ENCODE data around the gene GATD1.

DNA sequence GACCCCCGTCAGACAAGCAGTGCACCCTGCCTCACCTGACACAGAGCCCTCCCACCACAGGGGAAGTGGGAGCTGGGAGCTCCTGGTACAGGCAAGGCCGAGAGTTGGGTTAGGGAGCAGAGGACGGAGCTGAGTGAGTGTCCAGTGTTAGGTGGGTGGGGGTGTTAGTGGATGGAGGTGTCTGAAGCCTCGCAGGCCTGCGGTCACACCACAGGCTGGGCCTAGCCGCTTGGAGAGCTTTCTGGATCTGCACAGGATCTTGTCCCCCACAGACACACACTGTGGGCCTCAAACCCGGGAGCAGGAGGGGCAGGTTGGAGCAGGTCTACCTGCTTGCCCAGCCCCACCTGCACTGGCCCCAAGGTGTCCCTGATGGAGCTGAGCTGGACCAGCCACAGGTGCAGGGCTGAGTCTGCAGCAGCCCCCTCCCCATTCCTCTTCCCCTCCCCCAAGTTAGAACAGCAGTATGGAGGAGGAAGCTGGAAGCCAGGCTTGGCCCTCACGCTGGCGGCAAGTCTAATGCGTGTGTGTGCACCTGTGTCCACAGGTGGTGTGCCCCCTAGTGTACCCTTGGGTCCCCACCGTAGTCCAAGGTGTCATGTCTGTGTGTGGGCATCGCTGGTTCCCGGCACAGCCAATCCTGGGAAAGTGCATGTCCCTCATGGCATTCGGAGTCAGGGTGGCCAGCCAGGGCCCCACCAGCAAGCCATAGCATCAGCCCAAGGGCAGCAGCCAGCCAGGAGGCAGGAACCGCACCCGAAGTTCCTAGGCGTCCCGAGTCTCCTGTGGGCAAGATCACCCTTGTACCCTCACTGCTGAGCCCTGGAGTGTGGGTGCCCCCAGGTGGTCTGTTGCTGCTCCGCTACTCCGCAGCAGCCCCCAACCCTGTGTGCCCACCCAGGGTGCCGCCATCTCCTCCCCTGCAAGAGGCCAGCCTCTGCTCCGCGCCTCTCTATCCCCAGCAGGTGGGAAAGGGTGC lies 2.0 kb upstream of the GATD1 start:
- no peak for TF ChIP-seq SUZ12 (IDR thresholded peaks at IDR 0.05; ENCODE audit: extremely low read depth, insufficient read depth, insufficient read length)
- no peak for TF ChIP-seq YY1 (IDR thresholded peaks at IDR 0.05; ENCODE audit: insufficient read depth, insufficient read length)

All from NT2/D1 (cell line).